Measurements from ENCODE around the gene PEX11G. TPM values are rescaled to one million over a fixed set of nuclear protein-coding genes. Genes with fewer than 3 reads are reported as not detected.
A peak's percentile ranks its signal among the peaks of the same experiment; 100 is the strongest.

The PEX11G gene
- total RNA-seq, 2 donors from 2014 or later, result 0.27 to 0.74 TPM

DNA sequence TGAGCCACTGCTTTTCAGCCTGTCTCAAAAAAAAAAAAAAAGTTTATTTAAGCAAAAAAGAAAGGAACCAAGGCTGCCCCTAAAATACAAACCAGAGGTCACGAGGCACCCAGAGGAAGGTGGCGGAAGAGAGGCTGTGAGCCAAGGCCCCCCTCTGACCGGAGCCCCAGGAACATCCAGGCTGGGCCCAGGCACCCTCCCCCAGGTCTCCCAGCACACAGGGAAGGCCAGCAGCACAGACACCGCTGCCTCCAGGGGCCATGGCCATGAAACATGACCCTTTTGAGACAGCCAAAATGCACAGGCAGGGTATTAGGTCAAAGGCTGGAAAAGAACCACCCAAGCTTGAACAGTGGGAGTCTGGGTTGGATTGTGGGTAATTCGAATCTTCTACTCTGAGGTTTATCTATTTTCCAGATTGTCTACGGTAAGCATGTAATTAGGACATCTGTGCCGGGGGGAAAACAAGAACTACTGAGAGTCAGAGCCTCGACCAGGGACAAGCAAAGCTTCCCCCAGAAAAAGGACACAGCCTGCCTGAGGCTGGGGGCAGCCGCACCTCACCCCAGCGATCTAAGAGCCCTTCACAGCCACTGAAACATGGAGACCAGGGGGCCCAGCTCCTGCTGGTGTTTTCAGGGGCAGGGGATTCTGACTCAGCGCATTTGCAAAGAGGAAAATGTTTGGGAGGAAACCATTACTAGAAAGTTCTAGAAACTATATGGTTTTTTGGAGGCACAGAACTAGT is 8.4 kb downstream of the PEX11G start:
- Mint-ChIP-seq H3K9me3 (no peaks in the 10 kb centered on the region), H3K36me3 (no peaks in the 10 kb centered on the region), H3K27ac (peak overlapping the region in 1 of 2 donors; percentile 9)
- DNase-seq (ENCODE audit: low spot score in 2 of 2) (no peak), ATAC-seq (no peak)

DNA sequence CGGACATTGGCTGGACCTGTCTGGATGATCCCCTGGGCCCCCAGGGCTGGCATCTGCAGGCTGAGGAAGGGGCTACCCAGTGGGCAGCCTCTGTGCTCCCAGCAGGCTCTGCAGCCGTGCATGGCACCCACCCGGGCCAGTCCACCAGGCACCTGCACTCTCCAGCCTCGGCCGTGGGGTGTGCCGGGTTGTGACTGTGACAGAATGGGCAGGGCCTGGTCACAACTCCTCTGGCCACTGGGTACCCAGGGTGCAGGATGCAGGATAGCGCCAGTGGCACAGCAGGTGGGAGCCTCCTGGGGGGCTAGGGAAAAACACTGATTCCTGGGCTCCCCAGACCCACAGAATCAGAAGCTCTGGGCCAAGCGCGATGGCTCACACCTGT is 10.0 kb downstream of the PEX11G start:
- ATAC-seq (no peak), DNase-seq (ENCODE audit: low spot score in 2 of 2) (no peak)
- H3K27ac Mint-ChIP-seq, result no peak overlapping the region
- H3K9me3 Mint-ChIP-seq, result no peaks in the 10 kb centered on the region
- H3K36me3 Mint-ChIP-seq, result no peaks in the 10 kb centered on the region

DNA sequence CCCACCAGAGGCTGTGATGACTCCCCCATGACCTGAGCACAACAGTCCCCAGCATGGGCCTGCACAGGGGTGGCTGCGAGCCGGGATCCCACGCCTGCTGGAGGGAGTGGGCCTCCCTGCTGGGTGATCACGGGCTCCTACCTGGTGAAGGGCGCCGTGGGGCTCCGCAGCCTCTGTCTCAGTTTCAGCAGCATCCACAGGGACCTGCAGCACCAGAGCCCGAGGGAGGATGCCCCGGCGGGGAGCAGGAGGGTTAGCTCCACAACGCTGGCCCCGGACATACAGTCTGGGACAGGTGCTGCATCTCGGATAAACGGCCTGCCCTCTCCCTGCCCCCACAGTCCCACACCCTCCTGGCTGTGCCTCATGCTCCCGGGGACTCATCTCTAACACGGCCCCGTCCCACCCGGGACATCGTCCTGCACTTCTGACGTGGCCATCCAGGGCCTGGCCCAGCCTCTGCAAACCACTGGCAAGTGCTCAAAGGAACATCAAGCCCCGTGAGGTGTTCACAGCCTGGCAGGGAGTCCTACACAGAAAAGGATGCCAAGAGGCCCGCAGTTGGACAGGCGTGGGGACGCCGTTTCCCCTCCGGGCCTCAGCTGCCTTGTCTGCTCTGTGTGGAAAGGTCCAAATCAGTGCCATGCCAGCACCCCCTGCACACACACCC is 10.5 kb downstream of the PEX11G start:
- no peaks in the 10 kb centered on the region for H3K9me3 Mint-ChIP-seq
- DNase-seq (ENCODE audit: low spot score in 2 of 2), result no peak
- ATAC-seq, result peak in 1 of 2 donors; percentile 13
- H3K27ac Mint-ChIP-seq, result peak overlapping the region in 1 of 2 donors; percentile 30
- H3K36me3 Mint-ChIP-seq, result no peaks in the 10 kb centered on the region

DNA sequence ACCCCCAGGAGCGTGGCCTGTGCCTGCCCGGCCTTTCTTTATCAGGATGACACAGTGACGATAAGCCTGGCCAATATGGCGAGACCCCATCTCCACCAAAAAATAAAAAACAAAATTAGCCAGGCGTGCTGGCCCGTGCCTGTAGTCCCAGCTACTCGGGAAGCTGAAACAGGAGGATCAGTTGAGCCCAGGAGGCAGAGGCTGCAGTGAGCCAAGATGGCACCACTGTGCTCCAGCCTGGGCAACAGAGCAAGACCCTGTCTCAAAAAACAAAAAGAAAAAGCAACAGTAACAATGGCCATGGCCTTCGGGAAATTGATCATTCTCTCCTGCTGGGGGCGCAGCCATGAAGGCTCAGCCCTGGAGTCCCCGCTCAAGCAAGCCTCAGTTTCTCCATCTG is 11.1 kb downstream of the PEX11G start:
- H3K9me3 Mint-ChIP-seq, result no peaks in the 10 kb centered on the region
- ATAC-seq (peak in 1 of 2 donors; percentile 4), DNase-seq (ENCODE audit: low spot score in 2 of 2) (no peak)
- H3K27ac Mint-ChIP-seq, result peak overlapping the region in 1 of 2 donors; percentile 30
- no peaks in the 10 kb centered on the region for H3K36me3 Mint-ChIP-seq

DNA sequence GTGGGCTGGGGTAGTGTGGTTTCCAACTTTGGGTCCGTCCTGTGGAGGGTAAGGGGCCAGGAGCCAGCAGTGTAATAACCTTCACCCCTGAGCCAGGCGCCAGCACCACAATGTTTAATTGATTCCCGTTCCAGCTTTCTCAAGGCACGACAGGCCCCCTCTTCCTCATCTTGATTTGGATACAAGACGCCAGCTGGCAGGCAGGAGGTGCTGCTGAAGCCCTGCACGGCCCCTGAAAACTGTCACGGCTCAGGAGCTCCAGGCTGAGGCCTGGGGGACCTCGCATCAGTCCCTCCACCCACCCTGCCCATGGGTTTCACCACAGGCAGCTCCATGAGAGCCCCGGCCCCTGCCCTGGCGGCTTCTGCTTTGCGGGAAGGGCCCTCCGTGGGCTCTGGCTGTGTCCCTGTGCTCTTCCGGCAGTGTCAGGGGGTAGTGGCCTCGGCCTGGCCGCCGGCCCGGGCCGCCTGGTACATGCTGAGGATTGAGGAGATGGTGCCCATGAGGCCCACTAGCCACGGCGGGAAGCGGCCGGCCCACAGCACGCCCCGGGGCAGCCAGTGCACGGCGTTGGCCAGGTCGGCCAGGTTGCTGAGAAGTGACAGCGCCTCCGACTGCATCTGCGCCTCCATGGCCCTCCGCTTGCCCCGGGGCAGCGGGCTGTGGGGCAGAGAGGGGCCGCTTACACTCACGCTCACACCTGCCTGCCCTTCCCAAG is 11.9 kb downstream of the PEX11G start:
- peak in 1 of 2 donors; percentile 14 for ATAC-seq
- peak overlapping the region in 1 of 2 donors; percentile 69 for H3K27ac Mint-ChIP-seq
- no peak for DNase-seq (ENCODE audit: low spot score in 2 of 2)
- H3K36me3 Mint-ChIP-seq, result no peaks in the 10 kb centered on the region
- H3K9me3 Mint-ChIP-seq, result no peaks in the 10 kb centered on the region

DNA sequence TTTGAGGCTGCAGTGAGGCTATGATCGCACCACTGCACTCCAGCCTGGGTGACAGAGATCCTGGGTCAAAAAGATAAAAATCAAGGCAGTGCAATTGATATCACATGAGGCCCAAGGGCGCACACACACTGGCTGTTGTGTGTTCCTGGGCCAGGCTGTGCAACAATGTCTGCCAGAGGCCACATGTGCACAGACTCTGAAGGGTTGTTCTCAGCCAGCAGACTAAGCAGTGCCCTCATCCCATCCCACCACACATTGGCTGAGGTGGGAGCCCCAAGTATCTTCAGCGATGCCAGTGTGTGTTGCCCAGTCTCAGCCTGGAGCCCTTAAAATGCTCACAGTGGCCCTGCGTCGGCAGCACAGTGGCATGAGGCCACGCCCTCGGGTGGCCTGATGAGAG is 12.6 kb downstream of the PEX11G start:
- peak overlapping the region in 1 of 2 donors; percentile 69 for H3K27ac Mint-ChIP-seq
- H3K36me3 Mint-ChIP-seq, result no peaks in the 10 kb centered on the region
- DNase-seq (ENCODE audit: low spot score in 2 of 2), result no peak
- no peaks in the 10 kb centered on the region for H3K9me3 Mint-ChIP-seq
- no peak for ATAC-seq

DNA sequence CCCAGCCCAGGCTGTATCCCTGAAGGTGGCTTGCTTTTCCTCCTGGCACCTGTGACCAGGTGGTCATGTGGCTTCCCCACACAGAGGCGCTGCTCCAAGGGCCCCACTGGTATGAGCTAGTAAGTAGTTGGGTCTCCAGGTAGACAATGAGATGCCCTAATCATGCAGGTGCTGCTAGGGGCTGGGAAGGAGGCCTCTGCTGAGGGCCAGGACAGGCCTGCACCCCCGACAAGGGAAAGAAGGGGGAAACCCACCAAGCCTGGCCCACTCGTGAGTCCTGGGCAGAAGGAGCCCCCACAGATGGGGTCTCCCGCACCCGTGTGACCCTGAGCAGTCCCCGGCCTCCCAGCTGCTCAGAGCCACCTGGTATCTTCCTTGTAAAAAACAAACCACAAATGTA is 13.2 kb downstream of the PEX11G start:
- Mint-ChIP-seq H3K9me3 (no peaks in the 10 kb centered on the region), H3K36me3 (no peaks in the 10 kb centered on the region), H3K27ac (peak overlapping the region in 1 of 2 donors; percentile 68)
- no peak for ATAC-seq
- no peak for DNase-seq (ENCODE audit: low spot score in 2 of 2)

DNA sequence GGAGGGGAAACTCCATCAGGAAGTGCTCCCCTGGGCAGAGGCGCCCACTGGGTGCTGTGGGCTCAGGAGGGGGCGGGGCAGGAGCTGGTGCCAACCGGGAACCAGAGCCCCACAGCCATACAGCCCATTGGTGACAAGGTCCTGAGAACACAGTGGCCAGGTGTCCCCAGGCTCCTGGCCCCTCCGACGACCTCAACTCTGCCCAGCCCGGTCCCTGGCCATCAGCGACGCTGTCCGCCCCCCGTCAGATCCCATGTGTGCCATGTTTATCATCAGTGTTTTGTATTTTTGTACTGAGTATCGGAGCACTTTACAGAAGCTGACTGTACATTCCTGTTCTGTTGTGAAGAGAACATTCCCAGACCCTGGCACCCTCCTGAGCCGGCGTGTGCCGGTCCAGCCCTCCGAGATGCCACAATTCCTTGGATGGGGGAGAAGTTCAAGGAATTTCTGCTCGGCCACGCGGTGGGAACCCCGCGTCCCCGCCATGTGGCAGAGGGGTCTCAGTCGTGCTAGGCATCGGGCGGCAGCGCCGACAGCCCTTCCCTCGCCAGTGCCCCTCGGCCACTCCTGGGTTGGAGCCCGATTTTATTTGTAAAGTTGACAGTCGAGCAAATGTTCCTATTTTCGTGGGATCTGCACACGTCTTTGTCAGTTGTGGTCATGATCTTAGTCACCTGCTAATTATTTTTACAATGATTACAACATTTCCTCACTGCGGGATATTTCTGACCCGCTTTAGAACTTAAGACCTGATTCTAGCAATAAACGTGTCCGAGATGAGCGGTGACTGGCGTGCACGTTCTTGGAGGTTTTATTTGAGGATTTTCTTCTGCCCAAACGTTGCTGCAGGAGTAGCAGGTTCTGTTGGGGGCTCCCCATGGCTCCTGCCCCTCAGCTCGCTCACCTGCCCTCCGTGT is 16.9 kb downstream of the PEX11G start:
- DNase-seq (ENCODE audit: low spot score in 2 of 2), result no peak
- Mint-ChIP-seq H3K27ac (no peak overlapping the region), H3K9me3 (no peaks in the 10 kb centered on the region), H3K36me3 (no peaks in the 10 kb centered on the region)
- ATAC-seq, result no peak

DNA sequence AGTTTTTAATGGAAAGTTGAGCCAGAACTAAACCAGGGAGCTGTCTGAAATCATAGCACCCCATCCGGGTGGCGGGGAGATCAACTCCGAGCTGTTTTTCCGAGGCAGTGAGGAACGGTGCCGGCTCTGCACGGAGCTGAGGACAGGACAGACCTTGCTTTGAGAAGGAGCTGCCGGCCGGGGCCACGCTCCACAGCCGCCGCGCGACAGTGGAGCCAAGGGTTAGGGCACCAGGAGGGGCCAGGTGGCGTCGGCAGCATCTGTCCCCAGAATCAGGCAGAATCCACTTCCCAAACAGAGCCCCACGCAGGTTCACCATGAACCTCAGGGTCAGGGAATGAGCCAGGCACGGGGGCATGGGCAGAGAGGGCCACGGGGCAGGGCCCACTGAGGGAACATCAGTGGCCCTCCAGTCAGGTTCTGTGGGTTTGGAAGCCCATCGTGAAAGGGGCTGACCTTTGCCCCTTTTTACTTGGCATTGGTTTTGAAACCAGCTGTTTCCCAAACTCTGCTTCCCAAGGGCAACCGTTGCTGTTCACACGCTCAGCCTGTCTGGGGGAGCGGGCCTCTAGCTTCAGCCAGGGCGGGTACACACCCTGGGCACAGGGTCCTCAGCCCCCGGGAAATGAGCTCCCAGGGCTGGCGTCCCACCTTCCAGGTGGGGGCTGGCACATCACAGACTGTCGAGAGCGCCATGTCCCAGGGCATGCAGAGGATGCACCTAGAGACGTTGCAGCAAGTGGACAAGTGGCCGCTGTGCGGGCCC is 18.1 kb downstream of the PEX11G start:
- H3K9me3 Mint-ChIP-seq, result no peaks in the 10 kb centered on the region
- no peak for ATAC-seq
- no peaks in the 10 kb centered on the region for H3K36me3 Mint-ChIP-seq
- H3K27ac Mint-ChIP-seq, result no peak overlapping the region
- no peak for DNase-seq (ENCODE audit: low spot score in 2 of 2)

DNA sequence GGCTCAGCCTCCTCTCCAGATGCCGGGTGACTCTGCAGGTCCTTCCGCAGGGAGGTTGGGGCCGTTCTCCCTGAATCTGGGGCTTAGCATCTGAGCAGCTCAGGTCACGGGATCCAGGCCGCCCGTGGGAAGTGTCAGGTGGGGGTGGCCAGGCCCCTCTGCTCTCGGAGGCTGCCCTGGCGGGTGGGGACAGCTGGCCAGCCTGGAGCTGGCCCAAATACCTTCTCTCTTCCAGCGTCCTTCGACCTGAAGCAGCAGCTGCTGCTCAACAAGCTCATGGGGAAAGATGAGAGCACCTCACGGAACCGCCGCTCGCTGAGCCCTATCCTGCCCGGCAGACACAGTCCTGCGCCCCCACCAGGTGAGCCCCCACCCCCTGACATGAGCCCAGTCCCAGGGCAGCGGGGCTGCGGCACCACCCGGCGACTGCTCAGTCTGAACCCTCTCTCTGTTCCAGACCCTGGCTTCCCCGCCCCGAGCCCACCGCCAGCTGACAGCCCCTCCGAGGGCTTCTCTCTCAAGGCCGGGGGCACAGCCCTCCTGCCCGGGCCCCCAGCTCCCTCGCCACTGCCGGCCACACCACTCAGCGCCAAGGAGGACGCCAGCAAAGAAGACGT is 19.1 kb downstream of the PEX11G start:
- Mint-ChIP-seq H3K9me3 (no peaks in the 10 kb centered on the region), H3K36me3 (no peaks in the 10 kb centered on the region), H3K27ac (no peak overlapping the region)
- no peak for ATAC-seq
- no peak for DNase-seq (ENCODE audit: low spot score in 2 of 2)

DNA sequence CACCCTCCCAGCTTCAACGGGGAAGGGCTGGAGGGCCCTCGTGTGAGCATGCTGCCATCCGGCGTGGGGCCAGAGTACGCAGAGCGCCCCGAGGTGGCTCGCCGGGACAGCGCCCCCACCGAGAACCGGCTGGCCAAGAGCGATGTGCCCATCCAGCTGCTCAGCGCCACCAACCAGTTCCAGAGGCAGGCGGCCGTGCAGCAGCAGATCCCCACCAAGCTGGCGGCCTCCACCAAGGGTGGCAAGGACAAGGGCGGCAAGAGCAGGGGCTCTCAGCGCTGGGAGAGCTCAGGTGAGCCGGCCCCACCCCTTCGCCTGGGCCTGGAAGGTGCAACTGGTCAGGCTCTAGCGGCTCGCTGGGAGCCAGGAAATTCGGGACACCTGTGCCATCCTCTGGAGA is 20.0 kb downstream of the PEX11G start:
- no peak overlapping the region for H3K27ac Mint-ChIP-seq

DNA sequence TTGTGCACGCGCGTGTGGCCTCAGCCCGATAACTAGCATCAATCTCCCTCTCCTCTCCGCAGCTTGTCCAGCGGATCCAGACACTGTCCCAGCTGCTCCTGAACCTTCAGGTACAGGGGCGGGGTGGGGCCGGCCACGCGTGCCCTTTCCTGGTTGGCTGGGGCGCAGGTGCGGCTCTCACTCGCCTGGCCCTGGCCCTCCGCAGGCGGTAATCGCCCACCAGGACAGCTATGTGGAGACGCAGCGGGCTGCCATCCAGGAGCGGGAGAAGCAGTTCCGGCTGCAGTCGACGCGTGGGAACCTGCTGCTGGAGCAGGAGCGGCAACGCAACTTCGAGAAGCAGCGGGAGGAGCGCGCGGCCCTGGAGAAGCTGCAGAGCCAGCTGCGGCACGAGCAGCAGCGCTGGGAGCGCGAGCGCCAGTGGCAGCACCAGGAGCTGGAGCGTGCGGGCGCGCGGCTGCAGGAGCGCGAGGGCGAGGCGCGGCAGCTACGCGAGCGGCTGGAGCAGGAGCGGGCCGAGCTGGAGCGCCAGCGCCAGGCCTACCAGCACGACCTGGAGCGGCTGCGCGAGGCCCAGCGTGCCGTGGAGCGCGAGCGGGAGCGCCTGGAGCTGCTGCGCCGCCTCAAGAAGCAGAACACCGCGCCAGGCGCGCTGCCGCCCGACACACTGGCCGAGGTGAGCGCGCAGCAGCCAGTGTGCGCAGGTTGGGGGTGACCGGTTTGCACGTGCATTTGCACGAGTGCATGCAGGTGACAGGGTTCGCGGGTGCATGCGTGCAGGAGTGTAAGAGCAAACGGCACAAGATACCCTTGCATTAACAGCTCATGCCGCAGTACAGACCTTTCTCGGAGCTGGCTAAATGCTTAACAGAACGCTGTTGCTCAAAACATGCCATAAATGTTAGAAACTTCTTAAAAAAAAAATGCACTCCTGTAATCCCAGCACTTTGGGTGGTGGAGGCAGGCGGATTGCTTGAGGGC is 21.5 kb downstream of the PEX11G start:
- Mint-ChIP-seq H3K9me3 (no peaks in the 10 kb centered on the region), H3K27ac (no peak overlapping the region), H3K36me3 (peaks cover 0 to 4% of the 10 kb centered on the region in 2 donors)
- no peak for ATAC-seq
- DNase-seq (ENCODE audit: low spot score in 2 of 2), result no peak

More for the DNA sequence above, 20.0 kb downstream of the PEX11G start:
- ATAC-seq, result no peak
- Mint-ChIP-seq H3K36me3 (no peaks in the 10 kb centered on the region), H3K9me3 (no peaks in the 10 kb centered on the region)
- DNase-seq (ENCODE audit: low spot score in 2 of 2), result no peak

DNA sequence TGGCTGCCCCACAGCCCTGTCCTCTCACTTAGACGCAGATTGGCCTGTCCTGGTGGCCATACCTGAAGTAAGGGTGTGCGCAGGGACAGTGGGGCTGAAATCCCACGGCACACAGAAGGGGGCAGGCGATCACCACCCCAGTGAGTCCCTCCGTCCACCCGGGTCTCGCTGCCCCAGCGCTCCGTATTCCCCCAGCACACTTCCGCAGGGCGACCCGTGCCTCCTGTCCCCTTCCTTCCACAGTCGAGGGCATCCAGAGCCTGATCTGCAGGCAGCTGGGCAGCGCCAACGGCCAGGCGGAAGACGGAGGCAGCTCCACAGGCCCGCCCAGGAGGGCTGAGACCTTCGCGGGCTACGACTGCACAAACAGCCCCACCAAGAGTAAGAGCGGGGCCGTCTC is 25.3 kb downstream of the PEX11G start:
- Mint-ChIP-seq H3K36me3 (peaks cover 0 to 4% of the 10 kb centered on the region in 2 donors), H3K9me3 (no peaks in the 10 kb centered on the region), H3K27ac (no peak overlapping the region)
- DNase-seq (ENCODE audit: low spot score in 2 of 2) (no peak), ATAC-seq (no peak)

DNA sequence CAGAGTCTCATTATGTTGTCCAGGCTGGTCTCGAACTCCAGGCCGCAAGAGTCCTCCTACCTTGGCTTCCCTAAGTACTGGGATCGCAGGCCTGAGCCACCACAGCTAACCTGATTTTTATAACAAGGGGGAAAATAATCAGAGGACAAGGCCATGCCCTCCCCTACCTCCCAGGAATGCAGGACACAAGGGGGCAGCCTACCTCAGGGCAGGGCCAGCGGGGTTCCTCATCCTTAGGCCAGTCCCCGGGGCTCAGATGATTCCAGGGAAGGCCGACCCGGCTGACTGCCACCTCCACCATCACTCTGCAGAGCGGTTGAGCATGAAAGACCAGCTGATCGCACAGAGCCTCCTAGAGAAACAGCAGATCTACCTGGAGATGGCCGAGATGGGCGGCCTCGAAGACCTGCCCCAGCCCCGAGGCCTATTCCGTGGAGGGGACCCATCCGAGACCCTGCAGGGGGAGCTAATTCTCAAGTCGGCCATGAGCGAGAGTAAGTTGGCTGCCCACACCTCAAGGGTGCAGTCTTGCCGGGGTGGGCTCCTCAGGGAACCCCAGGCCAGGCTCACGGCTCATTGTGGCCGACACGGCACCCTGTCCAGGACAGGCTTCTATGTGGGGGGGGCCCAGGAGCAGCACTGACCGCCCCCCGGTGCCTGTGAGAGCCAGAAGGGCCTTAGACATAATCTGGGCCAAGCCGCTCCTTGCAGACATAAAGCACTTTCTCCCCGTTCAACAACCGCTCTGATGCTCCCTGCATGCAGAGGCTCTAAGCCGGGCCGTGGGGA is 26.8 kb downstream of the PEX11G start:
- H3K36me3 Mint-ChIP-seq, result peaks cover 3 to 4% of the 10 kb centered on the region in 2 donors

More for the DNA sequence above, 26.8 kb downstream of the PEX11G start:
- ATAC-seq, result no peak
- Mint-ChIP-seq H3K9me3 (no peaks in the 10 kb centered on the region), H3K27ac (no peak overlapping the region)
- DNase-seq (ENCODE audit: low spot score in 2 of 2), result no peak
